GM21619 (cell line): ENCODE measurements around the gene RNF169.

Source experiments
- ATAC-seq: cut with Tn5 transposase; IDR thresholded peaks from one replicate; pipeline ENCODE4 v1.9.1; 2021; ENCODE audit not compliant: unreplicated experiment

RNF169 gene

GRCh38 chr11:74748211-74749126 is at the start of gene RNF169:
RNF169 (plus strand) TSS chr11:74748849; CDS start chr11:74748881, 32 bp downstream.
- ATAC-seq: peak; percentile 97

- no peak for ATAC-seq
These were observed 48.8 kb upstream of the RNF169 start for GRCh38 chr11:74699615-74700396.

GRCh38 chr11:74701351-74701750 is 47.3 kb upstream of the RNF169 start:
- no peak for ATAC-seq

GRCh38 chr11:74702383-74703007 is 46.2 kb upstream of the RNF169 start:
- ATAC-seq: no peak

- no peak for ATAC-seq
These were observed 45.4 kb upstream of the RNF169 start for GRCh38 chr11:74703211-74703610.

- ATAC-seq: no peak
These were observed 41.5 kb upstream of the RNF169 start for GRCh38 chr11:74707182-74707581.

- ATAC-seq: no peak
These were observed 40.8 kb upstream of the RNF169 start for GRCh38 chr11:74707602-74708510.

GRCh38 chr11:74709175-74709574 is 39.5 kb upstream of the RNF169 start:
- no peak for ATAC-seq

- ATAC-seq: no peak
These were observed 38.2 kb upstream of the RNF169 start for GRCh38 chr11:74710281-74710938.

GRCh38 chr11:74713686-74714085 is 35.0 kb upstream of the RNF169 start:
- ATAC-seq: no peak

- no peak for ATAC-seq
These were observed 33.7 kb upstream of the RNF169 start for GRCh38 chr11:74714904-74715303.

GRCh38 chr11:74717221-74717969 is 31.3 kb upstream of the RNF169 start:
- ATAC-seq: no peak

- no peak for ATAC-seq
These were observed 29.6 kb upstream of the RNF169 start for GRCh38 chr11:74719011-74719410.

GRCh38 chr11:74720596-74721478 is 27.8 kb upstream of the RNF169 start:
- ATAC-seq: no peak

- ATAC-seq: no peak
These were observed 27.2 kb upstream of the RNF169 start for GRCh38 chr11:74721479-74721835.

GRCh38 chr11:74723511-74723910 is 25.1 kb upstream of the RNF169 start:
- ATAC-seq: no peak

GRCh38 chr11:74725701-74726100 is 22.9 kb upstream of the RNF169 start:
- no peak for ATAC-seq

GRCh38 chr11:74726547-74727182 is 22.0 kb upstream of the RNF169 start:
- peak; percentile 88 for ATAC-seq
